HG03521 (cell line): Measurements from ENCODE around the gene GADD45A.
"Not testable (repeated sequence)": the region's sequence is repeated elsewhere in the genome, so short reads cannot be mapped to it uniquely, and the experiment has no call there.

Experiments
- ATAC-seq: cut with Tn5 transposase; IDR thresholded peaks from one replicate; pipeline ENCODE4 v1.9.1; 2021; ENCODE audit warnings: mild to moderate bottlenecking, moderate library complexity; ENCODE audit not compliant: unreplicated experiment

The GADD45A gene

DNA sequence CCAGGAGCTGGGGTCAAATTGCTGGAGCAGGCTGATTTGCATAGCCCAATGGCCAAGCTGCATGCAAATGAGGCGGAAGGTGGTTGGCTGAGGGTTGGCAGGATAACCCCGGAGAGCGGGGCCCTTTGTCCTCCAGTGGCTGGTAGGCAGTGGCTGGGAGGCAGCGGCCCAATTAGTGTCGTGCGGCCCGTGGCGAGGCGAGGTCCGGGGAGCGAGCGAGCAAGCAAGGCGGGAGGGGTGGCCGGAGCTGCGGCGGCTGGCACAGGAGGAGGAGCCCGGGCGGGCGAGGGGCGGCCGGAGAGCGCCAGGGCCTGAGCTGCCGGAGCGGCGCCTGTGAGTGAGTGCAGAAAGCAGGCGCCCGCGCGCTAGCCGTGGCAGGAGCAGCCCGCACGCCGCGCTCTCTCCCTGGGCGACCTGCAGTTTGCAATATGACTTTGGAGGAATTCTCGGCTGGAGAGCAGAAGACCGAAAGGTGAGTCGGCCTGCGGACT is at the start of gene GADD45A:
TSS of gene GADD45A (plus strand) at position 135 of the 491 bp plus-strand sequence. CDS start at position 429, 294 bp downstream.
- peak; percentile 86 for ATAC-seq

GRCh38 chr1:67636146-67636545 is 48.9 kb upstream of the GADD45A start:
- no peak for ATAC-seq

DNA sequence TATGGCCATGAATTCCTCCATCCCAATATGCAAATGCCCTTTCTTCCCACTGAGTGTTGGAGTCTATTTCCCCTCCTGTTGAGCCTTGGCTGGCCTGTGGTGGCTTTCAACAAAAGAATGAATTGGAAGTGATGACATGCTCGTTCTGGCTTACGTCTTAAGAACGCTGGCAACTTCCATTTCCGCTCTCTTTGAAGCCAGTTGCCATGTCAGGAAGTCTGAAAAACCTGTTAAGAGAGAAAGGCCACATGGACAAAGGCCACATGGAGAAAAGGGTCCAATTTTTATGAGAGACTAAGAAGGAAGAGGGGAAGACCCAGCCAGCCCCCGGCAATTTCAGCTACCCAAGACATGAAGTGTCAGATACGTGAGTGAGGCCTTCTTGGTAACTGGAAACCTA is 45.6 kb upstream of the GADD45A start:
- ATAC-seq: no peak

DNA sequence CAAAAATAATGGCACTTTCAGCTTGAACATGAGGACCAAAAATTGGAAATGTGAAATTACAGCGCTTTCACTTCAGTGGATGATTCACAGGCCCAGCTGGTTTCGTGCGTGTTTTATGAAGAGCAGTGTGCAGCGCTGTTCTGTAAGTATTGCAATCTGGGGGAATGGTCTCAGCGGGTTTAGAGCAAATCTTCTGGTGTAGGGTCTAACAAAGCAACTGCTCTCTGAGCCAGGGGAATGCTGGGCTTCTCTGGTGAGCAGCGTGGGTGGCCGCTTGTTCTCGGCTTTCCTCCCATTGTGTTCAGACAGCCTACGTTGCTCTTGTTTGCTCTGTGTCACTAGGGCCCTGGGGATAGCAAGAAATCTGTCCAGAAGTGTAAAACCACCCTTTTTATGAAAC is 42.4 kb upstream of the GADD45A start:
- ATAC-seq: no peak

DNA sequence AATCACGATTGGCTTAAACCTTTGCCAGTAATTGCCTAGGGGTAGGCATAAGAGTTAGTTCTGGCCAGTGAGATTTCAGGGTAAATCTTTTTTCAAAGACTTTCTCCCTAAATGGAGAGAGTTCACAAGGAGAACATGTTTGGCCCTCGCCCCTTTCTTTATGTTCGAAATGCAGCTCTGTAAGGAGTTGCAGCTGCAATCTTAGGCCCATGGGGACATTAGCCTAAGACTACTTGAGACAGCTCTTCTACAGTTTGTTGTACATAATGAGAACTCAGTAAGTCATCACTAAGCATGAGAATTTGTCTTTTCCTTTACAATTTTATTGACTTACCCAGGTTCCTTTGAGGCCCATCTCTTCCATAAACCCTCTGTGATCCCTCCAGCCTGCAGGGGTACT is 40.4 kb upstream of the GADD45A start:
- ATAC-seq: no peak

DNA sequence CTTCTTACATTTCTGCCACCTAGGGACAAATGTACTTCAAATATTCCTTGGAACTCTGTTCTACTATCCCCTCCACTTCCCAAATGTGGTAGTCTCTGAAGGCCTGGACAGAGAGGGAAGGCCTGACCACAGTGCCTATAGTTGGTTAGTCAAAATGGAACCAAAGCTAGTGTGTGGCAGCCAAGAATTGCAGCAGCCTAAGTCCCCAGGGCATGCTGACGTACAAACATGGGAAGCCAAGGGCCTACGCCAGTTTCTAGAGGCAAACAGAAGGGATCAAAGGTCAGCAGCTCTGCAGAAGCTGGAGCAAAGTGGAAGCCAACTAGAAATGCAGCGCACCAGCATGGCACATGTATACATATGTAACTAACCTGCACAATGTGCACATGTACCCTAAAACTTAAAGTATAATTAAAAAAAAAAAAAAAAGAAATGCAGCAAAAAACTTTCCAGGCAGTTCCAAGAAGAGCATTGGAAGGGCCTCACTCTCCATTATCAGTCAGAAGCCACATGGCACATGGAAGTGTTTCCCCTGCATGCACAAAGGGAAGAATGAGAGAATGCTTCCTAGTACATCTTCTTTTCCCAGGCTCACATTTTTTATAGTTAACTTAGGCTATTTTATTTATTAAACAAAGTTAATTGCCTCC is 39.4 kb upstream of the GADD45A start:
- ATAC-seq: no peak

DNA sequence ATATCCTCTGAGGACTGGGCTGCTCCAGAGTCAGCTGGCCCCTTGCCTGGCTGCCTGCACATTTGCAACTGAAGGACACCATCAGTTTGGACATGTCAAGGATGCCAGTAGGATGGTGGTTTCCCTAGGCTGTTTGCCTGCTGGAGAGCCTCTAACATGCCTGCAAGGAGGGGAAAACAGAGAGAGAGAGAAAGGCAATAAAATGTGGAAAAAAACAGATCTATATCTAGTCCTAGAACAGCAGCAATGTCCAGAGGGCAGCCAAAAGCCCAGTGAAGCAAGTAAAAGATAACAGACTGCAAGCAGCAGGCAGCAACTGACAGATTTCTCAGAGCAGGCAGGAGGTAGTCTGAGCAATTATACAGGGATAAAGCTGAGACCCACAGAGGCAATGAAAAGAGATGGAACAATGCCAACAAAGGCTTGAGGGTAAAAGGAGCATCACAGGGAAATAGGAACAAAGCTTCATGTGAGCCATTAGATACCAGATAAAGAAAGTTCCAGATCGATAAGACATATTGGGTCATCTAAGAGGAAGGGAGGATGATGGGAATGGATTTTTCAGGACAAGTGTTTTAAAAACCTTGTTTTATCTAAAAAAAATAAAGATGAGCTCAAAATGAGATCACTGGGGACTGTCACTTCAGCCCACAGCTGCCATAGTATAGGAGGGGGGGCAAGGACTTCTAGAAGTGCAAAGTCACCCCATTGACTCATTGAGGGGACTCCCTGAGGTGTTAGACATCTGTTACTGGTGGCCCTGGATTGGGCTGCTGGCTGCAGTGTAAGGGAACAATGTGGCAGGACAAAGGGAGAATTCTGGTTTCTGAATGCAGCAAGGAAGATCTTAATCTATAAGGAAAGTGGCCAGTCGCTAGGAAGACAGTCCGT is 38.6 kb upstream of the GADD45A start:
- no peak for ATAC-seq

GRCh38 chr1:67647036-67647798 is 37.8 kb upstream of the GADD45A start:
- ATAC-seq: no peak

DNA sequence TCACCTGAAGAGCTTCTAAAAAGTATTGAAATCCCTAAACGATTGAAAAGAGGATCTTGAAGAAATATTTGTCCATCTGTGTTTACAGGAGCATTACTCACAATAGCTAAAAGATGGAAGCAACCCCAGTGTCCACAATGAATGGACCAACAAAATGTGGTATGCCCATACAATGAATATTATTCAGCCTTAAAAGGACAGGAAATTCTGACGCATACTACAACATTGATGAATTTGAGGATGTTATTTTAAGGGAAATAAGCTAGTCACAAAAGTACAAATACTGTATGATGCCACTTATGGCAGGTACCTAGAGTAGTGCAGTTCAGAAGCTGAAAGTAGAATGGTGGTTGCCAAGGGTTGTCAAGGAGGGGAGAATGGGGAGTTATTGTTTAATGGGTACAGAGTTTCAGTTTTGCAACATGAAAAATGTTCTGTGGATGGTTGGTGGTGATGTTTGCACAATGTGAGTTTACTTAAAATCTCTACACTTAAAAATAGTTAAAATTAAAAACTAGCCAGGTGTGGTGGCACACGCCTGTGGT is 37.1 kb upstream of the GADD45A start:
- no peak for ATAC-seq

GRCh38 chr1:67648582-67649326 is 36.2 kb upstream of the GADD45A start:
- no peak for ATAC-seq

GRCh38 chr1:67650061-67650460 is 34.9 kb upstream of the GADD45A start:
- ATAC-seq: no peak

DNA sequence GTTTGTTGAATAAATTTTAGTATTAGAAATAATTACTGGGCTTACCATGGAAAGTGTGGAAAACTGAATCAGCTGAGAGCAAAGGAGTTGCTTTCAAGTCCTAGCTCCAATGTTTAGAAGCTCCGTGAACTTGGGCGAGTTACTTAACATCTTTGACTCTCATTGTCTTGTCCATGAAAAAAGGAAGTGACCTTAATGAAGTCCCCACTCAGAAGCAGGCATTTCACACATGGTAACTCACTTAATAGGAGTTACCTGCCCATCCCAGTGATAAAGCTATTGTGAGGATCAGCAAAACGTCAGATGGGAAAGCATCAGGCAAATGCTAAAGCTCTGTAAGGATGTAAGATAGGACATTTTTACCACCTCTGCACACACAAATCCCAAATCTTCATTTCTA is 34.0 kb upstream of the GADD45A start:
- no peak for ATAC-seq

GRCh38 chr1:67652800-67653199 is 32.2 kb upstream of the GADD45A start:
- ATAC-seq: no peak

- no peak for ATAC-seq
Observed at GRCh38 chr1:67653304-67653703, 31.7 kb upstream of the GADD45A start.

GRCh38 chr1:67655581-67655980 is 29.4 kb upstream of the GADD45A start:
- ATAC-seq: no peak

DNA sequence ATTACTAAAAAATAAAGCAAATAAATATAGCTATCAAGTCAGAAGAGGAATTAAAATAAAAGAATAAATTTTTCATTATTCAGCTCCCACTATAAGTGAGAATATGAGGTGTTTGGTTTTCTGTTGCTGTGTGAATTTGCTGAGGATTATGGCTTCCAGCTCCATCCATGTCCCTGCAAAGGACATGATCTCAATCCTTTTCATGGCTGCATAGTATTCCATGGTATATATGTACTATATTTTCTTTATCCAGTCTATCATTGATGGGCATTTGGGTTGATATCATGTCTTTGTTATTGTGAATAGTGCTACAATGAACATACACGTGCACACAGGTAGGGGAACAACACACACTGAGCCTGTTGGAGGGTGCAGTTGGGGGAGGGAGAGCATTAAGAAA is 27.8 kb upstream of the GADD45A start:
- ATAC-seq: not testable (repeated sequence)

DNA sequence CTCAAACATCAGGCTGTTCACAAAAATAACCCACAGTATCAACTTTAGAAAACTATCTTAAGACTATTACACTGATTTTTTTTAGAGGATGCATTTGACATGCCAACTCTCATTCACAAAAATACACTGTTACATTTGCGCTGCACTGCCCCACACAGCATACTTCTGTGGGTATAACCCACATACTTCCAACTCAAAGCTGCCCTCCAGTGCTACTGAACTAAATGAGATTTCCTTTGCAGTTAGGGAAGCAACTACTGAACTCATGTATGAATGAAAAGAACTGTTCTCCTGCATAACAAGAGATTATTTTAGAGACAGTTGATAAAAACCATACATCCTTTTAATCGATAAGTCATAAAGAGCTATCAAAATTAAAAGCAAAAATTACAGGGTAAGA is 25.8 kb upstream of the GADD45A start:
- ATAC-seq: no peak

DNA sequence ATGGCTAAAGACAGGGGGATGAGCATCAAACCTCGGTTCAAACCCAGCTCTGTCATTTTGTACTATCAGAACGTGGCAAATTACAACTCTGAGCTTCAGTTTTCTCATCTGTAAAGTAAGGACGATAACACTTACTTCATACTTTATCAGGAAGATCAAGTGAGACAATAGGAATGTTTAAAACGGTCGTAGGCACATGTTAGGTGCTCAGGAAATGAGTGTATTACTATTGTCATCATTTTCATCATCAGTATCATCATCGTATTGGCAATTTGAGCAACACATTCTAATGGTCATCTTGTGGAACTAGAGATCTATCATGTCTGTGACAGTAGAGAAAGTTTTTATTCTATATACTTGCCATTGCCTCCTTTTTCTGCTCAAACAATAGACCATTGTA is 22.1 kb upstream of the GADD45A start:
- no peak for ATAC-seq

DNA sequence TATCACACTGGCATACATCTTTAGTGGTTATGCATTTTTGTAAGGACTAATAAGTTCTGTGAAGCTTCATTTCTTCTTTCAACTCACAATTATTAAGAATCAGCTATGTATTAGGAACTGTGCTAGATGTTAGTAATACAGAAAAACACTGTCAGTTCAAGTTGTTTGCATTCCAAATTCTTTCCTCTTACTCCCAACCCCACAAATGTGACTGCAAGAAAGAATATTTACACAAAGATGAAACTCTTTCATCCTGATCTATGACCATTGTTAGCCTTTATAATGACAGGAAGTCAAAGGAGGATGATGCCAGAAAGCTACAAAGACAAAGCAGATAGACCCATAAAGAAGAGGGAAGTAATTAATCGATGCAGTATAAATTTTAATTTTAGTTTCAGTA is 21.0 kb upstream of the GADD45A start:
- ATAC-seq: no peak

DNA sequence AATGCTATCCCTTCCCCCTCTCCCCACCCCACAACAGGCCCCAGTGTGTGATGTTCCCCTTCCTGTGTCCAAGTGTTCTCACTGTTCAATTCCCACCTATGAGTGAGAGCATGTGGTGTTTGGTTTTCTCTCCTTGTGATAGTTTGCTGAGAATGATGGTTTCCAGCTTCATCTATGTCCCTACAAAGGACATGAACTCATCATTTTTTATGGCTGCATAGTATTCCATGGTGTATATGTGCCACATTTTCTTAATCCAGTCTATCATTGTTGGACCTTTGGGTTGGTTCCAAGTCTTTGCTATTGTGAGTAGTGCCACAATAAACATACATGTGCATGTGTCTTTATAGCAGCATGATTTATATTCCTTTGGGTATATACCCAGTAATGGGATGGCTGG is 19.7 kb upstream of the GADD45A start:
- not testable (repeated sequence) for ATAC-seq
